Ovary (tissue), 9 donors: ENCODE results near the gene TDRD3. TPM values are rescaled to one million over a fixed set of nuclear protein-coding genes. Genes with fewer than 3 reads are reported as not detected.
"Not testable (repeated sequence)": the region's sequence is repeated elsewhere in the genome, so short reads cannot be mapped to it uniquely, and the experiment has no call there.

ENCODE experiments used
- DNase-seq, 5 donors: peaks; one replicate each; pipeline ENCODE4 v3.0.0-alpha.2; 2019 to 2020
- H3K27ac ChIP-seq, 2 donors: fragments of 200-600 bp; one replicate each; pipeline versions ENCODE4 v1.5.1 to v1.8.0; 2019 to 2022
- H3K27me3 ChIP-seq: fragments of 200-600 bp; one replicate; pipeline ENCODE4 v1.8.0; 2022
- H3K36me3 ChIP-seq: fragments of 200-600 bp; sonication (generic); one replicate; pipeline ENCODE4 v1.5.1; 2019
- H3K4me1 ChIP-seq: one replicate; pipeline ENCODE4 v1.8.1; 2013; ENCODE audit warnings: mild to moderate bottlenecking, moderate library complexity; ENCODE audit not compliant: insufficient read depth
- H3K4me3 ChIP-seq: fragments of 200-600 bp; sonication (generic); one replicate; pipeline ENCODE4 v1.5.1; 2017
- H3K9me3 ChIP-seq, 2 donors: fragments of 200-600 bp in 1 of 2; sonication (generic) in 1 of 2; one replicate each; pipeline versions ENCODE4 v1.5.1 to v1.8.1; 2013 to 2019; ENCODE audit warnings: mild to moderate bottlenecking in 1 of 2, moderate library complexity in 1 of 2
- CTCF ChIP-seq, 3 donors: fragments of 450-650 bp in 2 of 3; fragments of 200-600 bp in 1 of 3; IDR thresholded peaks; one replicate each; pipeline versions ENCODE4 v1.5.1 to v1.8.0; 2016 to 2022; ENCODE audit warnings: antibody characterized with exemption in 3 of 3, mild to moderate bottlenecking in 1 of 3
- EP300 ChIP-seq: sonication (generic); formaldehyde crosslinking; IDR thresholded peaks from one replicate; pipeline ENCODE4 v1.6.1; 2017; ENCODE audit warnings: antibody characterized with exemption
- POLR2A ChIP-seq: fragments of 450-650 bp; IDR thresholded peaks from one replicate; pipeline ENCODE4 v1.6.1; 2017; ENCODE audit warnings: antibody characterized with exemption, mild to moderate bottlenecking, moderate library complexity
- WGBS, 3 donors: extraction: QIAGEN DNeasy Blood & Tissue Kit in 1 of 3; methylation state at CpG; one replicate each; pipeline versions ENCODE4 v1.1.5 to v1.1.7; 2013 to 2017; 5-methylcytosine and 5-hydroxymethylcytosine counted together
- intact Hi-C, 4 donors: fragments of 100-400 bp; cut with DNase I; formaldehyde crosslinking; loops; one replicate each; pipeline versions ENCODE4 v1.11.0 to v1.15.1; 2022 to 2023
- polyA plus RNA-seq, 2 donors: library from polyadenylated mRNA; stranded (reverse); fragments of 200-250 nt in 1 of 2; fragments of 350-450 nt in 1 of 2; fragmentation: Illumina TruSeq in 1 of 2; extraction: RNeasy Lipid Tissue Mini Kit (QIAGEN cat#74804) in 1 of 2; gene quantifications; one replicate each; pipeline ENCODE4 v1.2.3, GENCODE V29; 2013 to 2014
- total RNA-seq, 7 donors: library from RNA; depleted of rRNA in 2 of 7; stranded (reverse); fragments of >200 nt in 2 of 7; fragmentation: NEBNext Ultra II Directional in 3 of 7; extraction: Animal tissue kit (Norgen Biotek cat#: 25700) in 3 of 7; gene quantifications; one replicate each; pipeline versions ENCODE4 v1.1.0 to v1.2.4, GENCODE V29; 2016 to 2023
- donor health status: DM: no; HTN: no; CAD: no; lungs with moderate emphysema.
- donor health status: DM: no; HTN: no; CAD: no.
- donor health status: Bipolar disorder and iron deficiency.
- donor health status: DM: yes; HTN: yes; CAD: no.
- donor health status: DM: no; HTN: no; CAD: no.
- donor health status: DM: yes; HTN: yes; CAD: no.

The TDRD3 gene
- total and polyA plus RNA-seq, 9 donors = 15.8 to 63.0 (median 40.8) TPM

- intact Hi-C loops = no loop called here
- DNase-seq = no peak
- peaks cover 5% of the 10 kb centered on the region for H3K4me1 ChIP-seq
- no peaks in the 10 kb centered on the region for H3K27me3 ChIP-seq
- TF ChIP-seq CTCF (IDR thresholded peaks at IDR 0.05) = no peak
- no peak for TF ChIP-seq POLR2A
- no peak for TF ChIP-seq EP300
- H3K4me3 ChIP-seq = no peak overlapping the region
- H3K36me3 ChIP-seq = no peaks in the 10 kb centered on the region
- H3K9me3 ChIP-seq = no peaks in the 10 kb centered on the region
- H3K27ac ChIP-seq = no peak overlapping the region
Observed at GRCh38 chr13:60402022-60402421, 5.0 kb downstream of the TDRD3 start.

GRCh38 chr13:60407095-60407494 is 10.1 kb downstream of the TDRD3 start:
- H3K9me3 ChIP-seq = no peaks in the 10 kb centered on the region
- H3K27me3 ChIP-seq = no peaks in the 10 kb centered on the region
- no peak for TF ChIP-seq EP300
- no peak for TF ChIP-seq CTCF (IDR thresholded peaks at IDR 0.05)
- TF ChIP-seq POLR2A = no peak
- DNase-seq = no peak
- WGBS, 3 donors = 82 to 98% (median 93%) methylated on average over 1 of the region's 1 CpG
- intact Hi-C loops = loop anchor here in 1 of 4 donors (5.0 kb wide), 1 partner anchor 50 kb away; no protein-coding TSS in a partner anchor
- peaks cover 5% of the 10 kb centered on the region for H3K4me1 ChIP-seq
- no peak overlapping the region for H3K27ac ChIP-seq
- H3K36me3 ChIP-seq = no peaks in the 10 kb centered on the region
- H3K4me3 ChIP-seq = no peak overlapping the region

- not testable (repeated sequence) for H3K27me3 ChIP-seq, H3K9me3 ChIP-seq, H3K4me1 ChIP-seq, DNase-seq, H3K36me3 ChIP-seq, H3K4me3 ChIP-seq, H3K27ac ChIP-seq
- 93 to 97% (median 96%) methylated on average over 11 of the region's 11 CpGs for WGBS, 3 donors
- intact Hi-C loops = loop anchor here in 1 of 4 donors (5.0 kb wide), 1 partner anchor 51 kb away; no protein-coding TSS in a partner anchor
Observed at GRCh38 chr13:60407852-60408251, 10.8 kb downstream of the TDRD3 start.

- not testable (repeated sequence) for H3K9me3 ChIP-seq, DNase-seq, H3K36me3 ChIP-seq, H3K4me3 ChIP-seq, H3K27ac ChIP-seq, H3K4me1 ChIP-seq, H3K27me3 ChIP-seq
- WGBS, 3 donors = 70 to 98% (median 94%) methylated on average over 4 of the region's 4 CpGs
- intact Hi-C loops = loop anchor here in 1 of 4 donors (5.0 kb wide), 1 partner anchor 52 kb away; no protein-coding TSS in a partner anchor
Observed at GRCh38 chr13:60409574-60410292, 12.7 kb downstream of the TDRD3 start.

- WGBS, 3 donors = 61 to 65% (median 61%) methylated on average over 3 of the region's 3 CpGs
- Histone ChIP-seq H3K27ac (no peak overlapping the region), H3K36me3 (no peaks in the 10 kb centered on the region), H3K4me1 (peaks cover 5% of the 10 kb centered on the region), H3K4me3 (no peak overlapping the region), H3K9me3 (no peaks in the 10 kb centered on the region), H3K27me3 (no peaks in the 10 kb centered on the region)
- no peak for TF ChIP-seq POLR2A
- no peak for TF ChIP-seq CTCF (IDR thresholded peaks at IDR 0.05)
- no peak for TF ChIP-seq EP300
- intact Hi-C loops = no loop called here
- no peak for DNase-seq
Observed at GRCh38 chr13:60410299-60410698, 13.3 kb downstream of the TDRD3 start.
